GM23248 (cell line): Measurements from ENCODE around the gene AMIGO2. TPM values are rescaled to one million over a fixed set of nuclear protein-coding genes. Genes with fewer than 3 reads are reported as not detected.

Source experiments
- DNase-seq: peaks from one replicate; pipeline ENCODE4 v3.0.0-alpha.2; 2015
- H2AFZ ChIP-seq: fragments of 200-600 bp; sonication (generic); 2 replicates; pipeline ENCODE4 v1.6.1; 2016; ENCODE audit warnings: antibody characterized with exemption
- H3F3A ChIP-seq: fragments of 200-600 bp; sonication (generic); 2 replicates; pipeline ENCODE4 v1.6.1; 2016; ENCODE audit warnings: mild to moderate bottlenecking, antibody characterized with exemption, mixed run types; ENCODE audit not compliant: insufficient read depth
- H3K27ac ChIP-seq: fragments of 200-600 bp; sonication (generic); 2 replicates; pipeline ENCODE4 v1.5.1; 2016; ENCODE audit warnings: mild to moderate bottlenecking
- H3K27me3 ChIP-seq: fragments of 200-600 bp; sonication (generic); replicated peaks from 2 replicates; pipeline ENCODE4 v1.6.1; 2016; ENCODE audit warnings: mild to moderate bottlenecking; ENCODE audit not compliant: insufficient read depth
- H3K36me3 ChIP-seq: fragments of 200-600 bp; sonication (generic); 2 replicates; pipeline ENCODE4 v1.6.1; 2016; ENCODE audit warnings: low read depth, mild to moderate bottlenecking
- H3K4me1 ChIP-seq: fragments of 200-600 bp; sonication (generic); 2 replicates; pipeline ENCODE4 v1.6.1; 2016; ENCODE audit warnings: mild to moderate bottlenecking; ENCODE audit not compliant: insufficient read depth
- H3K4me2 ChIP-seq: fragments of 200-600 bp; sonication (generic); one replicate; pipeline ENCODE4 v1.6.1; 2016; ENCODE audit warnings: mild to moderate bottlenecking; ENCODE audit not compliant: unreplicated experiment
- H3K4me3 ChIP-seq: fragments of 200-600 bp; sonication (generic); 2 replicates; pipeline ENCODE4 v1.5.1; 2016; ENCODE audit warnings: mild to moderate bottlenecking
- H3K79me2 ChIP-seq: fragments of 200-600 bp; sonication (generic); 2 replicates; pipeline ENCODE4 v1.6.1; 2016; ENCODE audit warnings: mild to moderate bottlenecking; ENCODE audit not compliant: insufficient read depth
- H3K9ac ChIP-seq: fragments of 200-600 bp; sonication (generic); 2 replicates; pipeline ENCODE4 v1.6.1; 2016; ENCODE audit warnings: mild to moderate bottlenecking
- H3K9me2 ChIP-seq: fragments of 200-600 bp; sonication (generic); 2 replicates; pipeline ENCODE4 v1.6.1; 2016; ENCODE audit warnings: mixed run types, mild to moderate bottlenecking, moderate library complexity; ENCODE audit not compliant: insufficient read depth
- H3K9me3 ChIP-seq: fragments of 200-600 bp; sonication (generic); one replicate; pipeline ENCODE4 v1.6.1; 2017; ENCODE audit warnings: low read depth
- H4K20me1 ChIP-seq: fragments of 200-600 bp; sonication (generic); 2 replicates; pipeline ENCODE4 v1.6.0; 2016; ENCODE audit not compliant: insufficient read depth
- EZH2 ChIP-seq: fragments of 200-600 bp; sonication (generic); IDR thresholded peaks from 2 replicates; pipeline ENCODE4 v1.6.1; 2018; ENCODE audit warnings: antibody characterized with exemption, mild to moderate bottlenecking; ENCODE audit not compliant: insufficient read depth, poor library complexity, severe bottlenecking
- EZH2phosphoT487 ChIP-seq: fragments of 200-600 bp; sonication (generic); IDR thresholded peaks from 2 replicates; pipeline ENCODE4 v1.6.1; 2018; ENCODE audit warnings: antibody characterized with exemption, moderate library complexity, mild to moderate bottlenecking, low read depth; ENCODE audit not compliant: insufficient read depth
- WGBS, 2 experiments: methylation state at CpG; one replicate each; pipeline ENCODE4 v1.1.6; 2015 to 2017; ENCODE audit warnings: low lambda C conversion rate in 2 of 2, low coverage in 1 of 2; ENCODE audit errors: missing lambda C conversion rate in 2 of 2; 5-methylcytosine and 5-hydroxymethylcytosine counted together
- in situ Hi-C: fragments of 300-500 bp; cut with MboI; formaldehyde crosslinking; loops from 2 replicates; pipeline ENCODE4 v1.15.0; 2020
- polyA plus RNA-seq: library from polyadenylated mRNA; unstranded; fragments of >200 nt; fragmentation: Nextera tagmentation; extraction: Ambion mirVana; gene quantifications from 2 replicates; pipeline ENCODE4 v1.2.1, GENCODE V29; 2016
- total RNA-seq: library from RNA; depleted of rRNA; stranded (reverse); fragments of >200 nt; shearing (Covaris generic); gene quantifications from 2 replicates; pipeline ENCODE4 v1.2.3, GENCODE V29; 2014

AMIGO2 gene
- total and polyA plus RNA-seq, 2 experiments from 2014 or later: 19.6 to 29.9 TPM

- Histone ChIP-seq H3K79me2 (peaks cover 8% of the 10 kb centered on the region; the same call in 1 of the 2 replicates), H3K9me3 (no peaks in the 10 kb centered on the region), H3K9ac (no peak overlapping the region), H3K9me2 (no peaks in the 10 kb centered on the region), H3K36me3 (no peaks in the 10 kb centered on the region), H4K20me1 (no peaks in the 10 kb centered on the region), H3K4me3 (no peak overlapping the region), H3K27ac (peak overlapping the region; percentile 15; the same call in 1 of the 2 replicates), H3K27me3 (no peaks in the 10 kb centered on the region), H3F3A (peaks cover 55% of the 10 kb centered on the region), H3K4me1 (peaks cover 72% of the 10 kb centered on the region), H2AFZ (no peak overlapping the region), H3K4me2 (no peak overlapping the region)
- 69 to 70% methylated on average over 7 of the region's 7 CpGs for WGBS, 2 experiments
- in situ Hi-C loops: no loop called here
- peak; percentile 95 for DNase-seq
- TF ChIP-seq EZH2phosphoT487 (no peak), EZH2 (no peak)
Observed at GRCh38 chr12:47082796-47083621, 3.2 kb upstream of the AMIGO2 start.

DNA sequence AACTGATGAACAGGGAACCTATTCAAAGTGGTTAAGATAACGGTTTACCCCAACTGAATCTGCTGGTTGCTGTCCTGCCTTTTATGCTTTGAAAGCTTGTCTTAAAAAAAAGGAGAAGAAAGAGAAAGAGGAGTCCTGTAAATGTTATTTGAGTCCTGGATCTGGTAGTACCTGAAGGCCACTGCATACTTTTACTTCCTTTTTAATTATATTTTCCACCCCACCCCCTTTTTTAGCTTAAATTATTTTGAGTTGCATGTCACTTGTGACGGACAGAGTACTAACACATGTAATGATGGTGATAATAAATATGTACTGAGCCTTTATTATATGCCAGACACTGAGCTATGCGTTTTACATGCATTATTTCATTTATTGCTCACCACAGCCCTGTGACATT, 2.5 kb upstream of the AMIGO2 start:
- Histone ChIP-seq H3K36me3 (no peaks in the 10 kb centered on the region), H3K9ac (no peak overlapping the region), H4K20me1 (no peaks in the 10 kb centered on the region), H3K27ac (peak overlapping the region; percentile 15; the same call in 1 of the 2 replicates), H3K4me3 (no peak overlapping the region), H3K4me1 (peaks cover 65% of the 10 kb centered on the region), H3K9me2 (no peaks in the 10 kb centered on the region), H3K27me3 (no peaks in the 10 kb centered on the region), H3K9me3 (no peaks in the 10 kb centered on the region), H3K4me2 (no peak overlapping the region), H3F3A (peaks cover 52% of the 10 kb centered on the region), H2AFZ (no peak overlapping the region), H3K79me2 (peaks cover 15% of the 10 kb centered on the region)
- TF ChIP-seq EZH2 (no peak), EZH2phosphoT487 (no peak)
- in situ Hi-C loops: no loop called here
- 83 to 84% methylated on average over 3 of the region's 3 CpGs for WGBS, 2 experiments
- no peak for DNase-seq

DNA sequence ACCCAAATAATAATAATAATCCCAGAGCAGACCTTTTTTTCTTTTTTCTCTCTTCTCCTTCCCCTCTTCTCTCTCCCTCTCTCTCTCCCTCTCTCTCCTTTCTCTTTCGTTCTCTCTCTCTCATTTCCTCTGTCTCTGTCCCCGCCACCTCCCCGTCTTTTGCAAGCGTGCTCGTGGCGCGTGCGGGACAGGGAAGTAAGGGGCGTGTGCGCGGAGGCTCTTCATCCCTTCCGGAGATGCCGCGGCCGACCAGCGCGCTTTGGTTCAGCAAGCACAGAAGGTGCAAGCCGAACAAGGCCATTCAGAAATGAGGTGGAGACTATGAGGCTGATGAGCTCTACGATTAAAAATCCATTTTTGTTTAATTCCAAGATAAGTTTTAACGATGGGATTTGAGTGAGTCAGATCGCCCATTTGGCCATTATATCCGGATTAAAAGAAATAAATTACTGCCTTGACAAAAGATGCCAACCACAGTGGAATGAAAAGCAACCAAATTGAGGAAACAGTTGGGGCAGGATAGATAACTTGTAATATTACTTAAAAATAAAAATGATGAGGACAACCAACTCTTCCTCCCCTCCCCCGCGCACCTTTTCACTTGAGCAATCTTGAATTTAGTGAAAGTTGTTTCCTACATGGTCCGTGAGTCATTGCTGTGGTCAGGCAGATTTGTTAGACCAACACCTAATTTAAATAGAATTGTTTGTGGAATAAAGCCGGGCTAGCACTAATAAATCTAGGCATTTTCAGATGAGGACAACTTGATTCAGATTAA, 1.2 kb upstream of the AMIGO2 start:
- peaks cover 42% of the 10 kb centered on the region for H3F3A ChIP-seq
- peak overlapping the region; percentile 97 for H3K4me2 ChIP-seq
- H3K36me3 ChIP-seq: no peaks in the 10 kb centered on the region
- peaks cover 58% of the 10 kb centered on the region for H3K4me1 ChIP-seq
- DNase-seq: peak; percentile 77
- in situ Hi-C loops: no loop called here
- peaks cover 22% of the 10 kb centered on the region for H3K79me2 ChIP-seq
- no peaks in the 10 kb centered on the region for H4K20me1 ChIP-seq
- no peaks in the 10 kb centered on the region for H3K9me3 ChIP-seq
- peak overlapping the region; percentile 81 for H3K9ac ChIP-seq
- no peaks in the 10 kb centered on the region for H3K27me3 ChIP-seq
- H3K9me2 ChIP-seq: no peaks in the 10 kb centered on the region
- TF ChIP-seq EZH2: no peak
- no peak for TF ChIP-seq EZH2phosphoT487
- H3K27ac ChIP-seq: peak overlapping the region; percentile 74
- WGBS, 2 experiments: 8 to 9% methylated on average over 26 of the region's 26 CpGs
- peak overlapping the region; percentile 89 for H2AFZ ChIP-seq
- peak overlapping the region; percentile 84 for H3K4me3 ChIP-seq

DNA sequence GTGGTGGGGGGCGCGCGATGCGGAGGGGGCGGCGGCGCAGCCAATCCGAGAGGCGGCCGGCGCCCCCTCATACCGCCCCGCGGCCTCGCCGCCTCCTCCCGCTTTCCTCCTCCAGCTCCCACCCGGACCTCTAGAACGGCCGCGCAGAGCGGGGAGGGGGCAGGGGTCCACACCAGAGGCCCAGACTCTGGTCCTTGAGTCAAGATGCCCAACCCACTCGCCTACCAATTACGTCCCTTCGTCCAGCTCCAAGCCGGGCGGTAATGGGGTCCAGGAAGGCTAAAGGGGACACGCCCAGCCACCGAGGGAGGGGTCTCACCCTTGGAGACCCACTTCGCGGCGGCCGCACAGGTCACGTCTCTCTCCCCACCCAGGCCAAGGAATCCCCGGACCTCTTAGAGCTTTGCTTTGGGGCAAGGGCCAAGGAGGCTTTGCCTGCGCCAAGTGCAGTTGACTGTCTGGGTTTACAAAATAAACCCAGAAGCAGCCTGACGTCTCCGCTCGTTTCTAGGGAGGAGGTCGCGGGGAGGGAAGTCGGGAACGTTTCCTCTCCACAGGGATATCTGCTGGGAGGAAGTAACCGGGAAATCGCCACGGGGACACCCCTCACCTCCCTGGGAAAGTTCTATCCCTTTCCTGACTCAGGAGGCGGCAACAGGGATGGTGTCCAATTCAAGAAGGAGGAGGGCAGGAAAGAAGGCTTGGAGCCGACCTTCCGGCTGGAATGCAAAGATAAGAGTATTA, 394 bp upstream of the AMIGO2 start:
- no peaks in the 10 kb centered on the region for H3K36me3 ChIP-seq
- no peaks in the 10 kb centered on the region for H3K27me3 ChIP-seq
- H2AFZ ChIP-seq: peak overlapping the region; percentile 89
- peaks cover 22% of the 10 kb centered on the region for H3K79me2 ChIP-seq
- no peaks in the 10 kb centered on the region for H4K20me1 ChIP-seq
- H3K4me2 ChIP-seq: peak overlapping the region; percentile 97
- H3K9me3 ChIP-seq: no peaks in the 10 kb centered on the region
- TF ChIP-seq EZH2phosphoT487: no peak
- peak; percentile 67 for DNase-seq
- peak overlapping the region; percentile 81 for H3K9ac ChIP-seq
- peak overlapping the region; percentile 84 for H3K4me3 ChIP-seq
- peaks cover 50% of the 10 kb centered on the region for H3K4me1 ChIP-seq
- in situ Hi-C loops: no loop called here
- peak overlapping the region; percentile 74 for H3K27ac ChIP-seq
- WGBS, 2 experiments: 1 to 3% methylated on average over 29 to 32 of the region's 49 CpGs
- H3F3A ChIP-seq: peaks cover 34% of the 10 kb centered on the region
- H3K9me2 ChIP-seq: no peaks in the 10 kb centered on the region
